Kidney (tissue), 14 donors: ENCODE data around the gene CADPS2. TPM values are rescaled to one million over a fixed set of nuclear protein-coding genes. Genes with fewer than 3 reads are reported as not detected.

Source experiments
- DNase-seq, 5 donors: peaks; one replicate each; pipeline ENCODE4 v3.0.0-alpha.2; 2013 to 2020
- FAIRE-seq: peaks from 2 replicates; lab custom pipeline; 2012; peaks lifted over from hg19 to GRCh38; lab: Jason Lieb, UNC
- H3K27ac ChIP-seq, 2 donors: one replicate each; pipeline ENCODE4 v1.7.0; 2013; ENCODE audit warnings: low read depth in 2 of 2, low read length in 2 of 2, inconsistent platforms in 1 of 2
- H3K27me3 ChIP-seq: one replicate; pipeline ENCODE4 v1.7.1; 2013; ENCODE audit warnings: low read length, inconsistent platforms; ENCODE audit not compliant: control insufficient read depth, insufficient read depth
- H3K36me3 ChIP-seq, 3 donors: one replicate each; pipeline versions ENCODE4 v1.7.0 to v1.7.1; 2013; ENCODE audit warnings: low read length in 3 of 3, control low read depth in 1 of 3, inconsistent platforms in 1 of 3; ENCODE audit not compliant: insufficient read depth in 3 of 3, control insufficient read depth in 2 of 3
- H3K4me1 ChIP-seq, 3 donors: one replicate each; pipeline versions ENCODE4 v1.7.0 to v1.7.1; 2013; ENCODE audit warnings: low read length in 3 of 3, inconsistent platforms in 1 of 3, low read depth in 1 of 3; ENCODE audit not compliant: control insufficient read depth in 2 of 3, insufficient read depth in 2 of 3
- H3K4me3 ChIP-seq, 3 donors: one replicate each; pipeline versions ENCODE4 v1.7.0 to v1.8.1; 2013; ENCODE audit warnings: low read length in 3 of 3, control low read depth in 1 of 3, inconsistent platforms in 1 of 3
- H3K9ac ChIP-seq, 3 donors: one replicate each; pipeline versions ENCODE4 v1.7.0 to v1.7.1; 2013; ENCODE audit warnings: low read length in 3 of 3, control low read depth in 1 of 3, inconsistent platforms in 1 of 3
- H3K9me3 ChIP-seq, 3 donors: one replicate each; pipeline versions ENCODE4 v1.7.0 to v1.7.1; 2013; ENCODE audit warnings: low read length in 3 of 3, control low read depth in 1 of 3, inconsistent platforms in 1 of 3; ENCODE audit not compliant: control insufficient read depth in 2 of 3, insufficient read depth in 1 of 3
- intact Hi-C: fragments of 100-400 bp; cut with DNase I; formaldehyde crosslinking; loops from one replicate; pipeline ENCODE4 v1.11.1; 2022
- polyA plus RNA-seq: library from polyadenylated mRNA; stranded (reverse); fragments of 350-450 nt; fragmentation: Illumina TruSeq; extraction: RNeasy Lipid Tissue Mini Kit (QIAGEN cat#74804); gene quantifications from one replicate; pipeline ENCODE4 v1.2.3, GENCODE V29; 2014; ENCODE audit warnings: low read depth, low replicate concordance; ENCODE audit not compliant: insufficient read depth
- total RNA-seq: library from RNA; stranded (reverse); fragmentation: NEBNext Ultra II Directional; extraction: Animal tissue kit (Norgen Biotek cat#: 25700); gene quantifications from one replicate; pipeline ENCODE4 v1.2.1, GENCODE V29; 2021
- TF ChIP-seq, protein P1 (sequence below): IDR thresholded peaks from 3 replicates; pipeline ENCODE4 v1.5.1; 2012; ENCODE audit warnings: mild to moderate bottlenecking, moderate library complexity, borderline replicate concordance; ENCODE audit not compliant: insufficient read depth; ENCODE audit errors: extremely low read depth
- donor health status: control.
- donor health status: control.
- donor health status: control.
- donor health status: control.
- donor health status: control.
- donor health status: DM: yes; HTN: yes; CAD: no.
- donor health status: Normal renal cell carcinoma (clear cell type).

Gene CADPS2
- total and polyA plus RNA-seq, 2 donors from 2014 or later = 33.0 to 39.9 TPM

DNA sequence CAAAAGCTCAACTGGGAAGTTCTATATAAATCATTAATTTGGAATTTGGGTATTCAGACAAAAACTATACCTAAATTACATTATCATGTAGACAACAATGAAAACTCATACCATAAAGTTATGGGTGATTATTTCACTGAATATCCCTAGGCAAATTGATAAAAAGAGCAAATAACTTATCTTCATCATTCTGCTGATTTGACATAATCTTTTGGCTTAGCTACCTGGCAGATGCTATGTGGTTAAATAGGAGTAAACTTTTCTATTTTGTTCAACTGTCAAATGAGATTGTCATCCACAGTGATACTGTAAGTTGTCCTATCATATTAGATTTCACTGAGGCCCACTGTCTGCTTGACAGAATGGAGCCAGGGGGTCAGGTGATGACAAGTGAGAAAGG, 432.8 kb downstream of the CADPS2 start:
- no peak overlapping the region for H3K27ac ChIP-seq
- intact Hi-C loops = no loop called here
- H3K9me3 ChIP-seq = no peaks in the 10 kb centered on the region
- H3K27me3 ChIP-seq = no peaks in the 10 kb centered on the region
- no peaks in the 10 kb centered on the region for H3K36me3 ChIP-seq
- H3K9ac ChIP-seq = no peak overlapping the region
- TF ChIP-seq, protein P1, sequence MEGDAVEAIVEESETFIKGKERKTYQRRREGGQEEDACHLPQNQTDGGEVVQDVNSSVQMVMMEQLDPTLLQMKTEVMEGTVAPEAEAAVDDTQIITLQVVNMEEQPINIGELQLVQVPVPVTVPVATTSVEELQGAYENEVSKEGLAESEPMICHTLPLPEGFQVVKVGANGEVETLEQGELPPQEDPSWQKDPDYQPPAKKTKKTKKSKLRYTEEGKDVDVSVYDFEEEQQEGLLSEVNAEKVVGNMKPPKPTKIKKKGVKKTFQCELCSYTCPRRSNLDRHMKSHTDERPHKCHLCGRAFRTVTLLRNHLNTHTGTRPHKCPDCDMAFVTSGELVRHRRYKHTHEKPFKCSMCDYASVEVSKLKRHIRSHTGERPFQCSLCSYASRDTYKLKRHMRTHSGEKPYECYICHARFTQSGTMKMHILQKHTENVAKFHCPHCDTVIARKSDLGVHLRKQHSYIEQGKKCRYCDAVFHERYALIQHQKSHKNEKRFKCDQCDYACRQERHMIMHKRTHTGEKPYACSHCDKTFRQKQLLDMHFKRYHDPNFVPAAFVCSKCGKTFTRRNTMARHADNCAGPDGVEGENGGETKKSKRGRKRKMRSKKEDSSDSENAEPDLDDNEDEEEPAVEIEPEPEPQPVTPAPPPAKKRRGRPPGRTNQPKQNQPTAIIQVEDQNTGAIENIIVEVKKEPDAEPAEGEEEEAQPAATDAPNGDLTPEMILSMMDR = no peak
- FAIRE-seq = no peak
- no peaks in the 10 kb centered on the region for H3K4me1 ChIP-seq
- no peak overlapping the region for H3K4me3 ChIP-seq
- no peak for DNase-seq

DNA sequence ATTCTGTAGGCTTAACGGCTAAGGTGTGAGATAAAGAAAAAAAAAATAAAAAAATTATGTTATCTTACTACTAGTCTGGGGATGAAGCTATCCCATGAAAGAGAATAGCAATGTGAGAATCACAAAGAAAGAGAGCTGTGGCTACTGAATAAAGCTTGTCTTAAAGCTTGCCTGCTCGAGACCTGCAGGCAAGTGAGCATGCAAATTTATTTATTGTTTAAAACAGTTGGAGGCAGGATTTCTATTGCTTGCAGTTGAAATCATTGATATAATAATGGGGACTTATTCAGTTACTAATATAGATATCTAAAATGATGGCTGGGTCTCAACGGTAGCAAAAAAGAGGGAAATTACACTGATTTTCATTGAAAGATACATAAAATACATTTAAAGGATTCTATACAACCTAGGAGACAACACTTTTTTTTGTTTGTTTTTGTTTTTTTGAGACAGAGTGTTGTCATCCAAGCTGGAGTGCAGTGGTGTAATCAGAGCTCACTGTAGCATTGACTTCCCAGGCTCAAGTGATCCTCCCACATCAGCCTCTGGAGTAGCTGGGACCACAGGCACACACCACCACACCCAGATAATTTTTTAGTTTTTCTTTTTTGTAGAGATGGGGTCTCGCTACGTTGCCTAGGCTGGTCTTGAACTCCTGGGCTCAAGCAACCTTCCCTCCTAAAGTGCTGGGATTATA, 437.2 kb downstream of the CADPS2 start:
- H3K27ac ChIP-seq = no peak overlapping the region
- H3K36me3 ChIP-seq = no peaks in the 10 kb centered on the region
- no peaks in the 10 kb centered on the region for H3K4me1 ChIP-seq
- FAIRE-seq = no peak
- no peak for DNase-seq
- no peak overlapping the region for H3K4me3 ChIP-seq
- H3K9me3 ChIP-seq = no peaks in the 10 kb centered on the region
- intact Hi-C loops = no loop called here
- TF ChIP-seq, protein P1 = no peak
- no peaks in the 10 kb centered on the region for H3K27me3 ChIP-seq
- no peak overlapping the region for H3K9ac ChIP-seq

DNA sequence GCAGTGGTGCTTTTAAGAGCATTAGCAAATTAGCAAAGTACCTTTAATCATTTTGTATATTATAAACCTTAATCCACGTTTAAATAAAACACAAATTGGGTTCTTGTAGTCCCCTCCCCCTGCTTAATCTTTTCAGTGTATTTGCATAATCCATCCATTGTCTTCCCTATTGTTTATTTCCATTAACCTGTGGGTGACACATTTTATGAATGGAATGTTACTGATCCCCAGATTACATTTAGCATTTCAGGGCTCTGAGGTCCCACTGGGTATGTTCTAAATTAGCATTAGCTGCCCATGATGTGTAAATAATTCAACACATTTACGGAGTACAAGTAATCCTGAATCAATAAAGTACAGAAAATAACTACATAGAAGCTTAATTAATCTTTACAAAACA, 443.3 kb downstream of the CADPS2 start:
- no peak for FAIRE-seq

More for the DNA sequence above, 443.3 kb downstream of the CADPS2 start:
- no peak overlapping the region for H3K4me3 ChIP-seq
- no peaks in the 10 kb centered on the region for H3K9me3 ChIP-seq
- intact Hi-C loops = no loop called here
- H3K27me3 ChIP-seq = no peaks in the 10 kb centered on the region
- H3K27ac ChIP-seq = no peak overlapping the region
- no peaks in the 10 kb centered on the region for H3K4me1 ChIP-seq
- TF ChIP-seq, protein P1 = no peak
- H3K36me3 ChIP-seq = no peaks in the 10 kb centered on the region
- DNase-seq = no peak
- no peak overlapping the region for H3K9ac ChIP-seq
